ENCODE data around the gene EIF3C. TPM values are rescaled to one million over a fixed set of nuclear protein-coding genes. Genes with fewer than 3 reads are reported as not detected.
"Not testable (repeated sequence)": the region's sequence is repeated elsewhere in the genome, so short reads cannot be mapped to it uniquely, and the experiment has no call there.

The EIF3C gene, protein sequence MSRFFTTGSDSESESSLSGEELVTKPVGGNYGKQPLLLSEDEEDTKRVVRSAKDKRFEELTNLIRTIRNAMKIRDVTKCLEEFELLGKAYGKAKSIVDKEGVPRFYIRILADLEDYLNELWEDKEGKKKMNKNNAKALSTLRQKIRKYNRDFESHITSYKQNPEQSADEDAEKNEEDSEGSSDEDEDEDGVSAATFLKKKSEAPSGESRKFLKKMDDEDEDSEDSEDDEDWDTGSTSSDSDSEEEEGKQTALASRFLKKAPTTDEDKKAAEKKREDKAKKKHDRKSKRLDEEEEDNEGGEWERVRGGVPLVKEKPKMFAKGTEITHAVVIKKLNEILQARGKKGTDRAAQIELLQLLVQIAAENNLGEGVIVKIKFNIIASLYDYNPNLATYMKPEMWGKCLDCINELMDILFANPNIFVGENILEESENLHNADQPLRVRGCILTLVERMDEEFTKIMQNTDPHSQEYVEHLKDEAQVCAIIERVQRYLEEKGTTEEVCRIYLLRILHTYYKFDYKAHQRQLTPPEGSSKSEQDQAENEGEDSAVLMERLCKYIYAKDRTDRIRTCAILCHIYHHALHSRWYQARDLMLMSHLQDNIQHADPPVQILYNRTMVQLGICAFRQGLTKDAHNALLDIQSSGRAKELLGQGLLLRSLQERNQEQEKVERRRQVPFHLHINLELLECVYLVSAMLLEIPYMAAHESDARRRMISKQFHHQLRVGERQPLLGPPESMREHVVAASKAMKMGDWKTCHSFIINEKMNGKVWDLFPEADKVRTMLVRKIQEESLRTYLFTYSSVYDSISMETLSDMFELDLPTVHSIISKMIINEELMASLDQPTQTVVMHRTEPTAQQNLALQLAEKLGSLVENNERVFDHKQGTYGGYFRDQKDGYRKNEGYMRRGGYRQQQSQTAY
- polyA plus RNA-seq (2013, experiment 1 of 2; ENCODE audit: insufficient read length) = 373 TPM
- polyA plus RNA-seq (2013, experiment 2 of 2; ENCODE audit: insufficient read length) = 300 TPM

DNA sequence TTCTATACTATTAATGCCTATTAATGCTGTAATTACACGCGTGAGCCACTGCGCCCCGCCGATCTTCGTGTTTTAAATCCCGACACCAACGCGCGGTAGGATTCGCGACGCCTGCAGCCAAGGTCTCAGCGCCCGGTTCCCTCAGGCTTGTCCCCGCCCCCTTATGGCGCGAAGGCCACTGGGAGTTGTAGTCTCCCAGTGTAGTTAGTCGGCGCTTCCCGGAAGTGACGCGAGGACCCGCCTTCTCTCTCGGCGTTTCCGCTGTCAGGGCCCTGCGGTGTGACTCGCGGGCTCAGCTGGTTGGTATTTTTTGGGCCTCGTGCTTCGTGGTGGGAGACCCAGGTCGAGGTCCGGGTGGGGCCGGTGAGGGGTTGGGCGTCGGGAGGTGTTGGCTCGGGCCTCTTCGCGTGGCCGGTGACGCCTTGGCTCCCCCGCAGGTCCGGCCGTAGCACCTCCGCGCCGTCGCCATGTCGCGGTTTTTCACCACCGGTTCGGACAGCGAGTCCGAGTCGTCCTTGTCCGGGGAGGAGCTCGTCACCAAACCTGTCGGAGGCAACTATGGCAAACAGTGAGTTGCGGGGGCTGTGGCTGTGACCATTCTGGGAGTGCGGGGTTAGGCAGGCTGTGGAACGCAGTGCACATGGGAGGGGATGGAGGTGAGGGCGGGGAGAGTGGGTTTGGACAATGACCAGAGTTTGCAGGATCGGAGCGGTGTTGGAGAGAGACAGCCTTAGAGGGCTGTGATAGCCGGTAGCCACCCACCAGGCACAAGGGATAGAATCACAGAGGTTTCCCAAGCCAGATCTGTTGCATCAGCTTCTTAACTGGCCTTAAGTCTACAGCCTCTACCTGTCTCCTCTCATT is at the start of gene EIF3C:
EIF3C (plus strand) TSS at position 245 of the 864 bp plus-strand sequence; CDS start at position 468, 223 bp downstream.
- DNase-seq = not testable (repeated sequence)

DNA sequence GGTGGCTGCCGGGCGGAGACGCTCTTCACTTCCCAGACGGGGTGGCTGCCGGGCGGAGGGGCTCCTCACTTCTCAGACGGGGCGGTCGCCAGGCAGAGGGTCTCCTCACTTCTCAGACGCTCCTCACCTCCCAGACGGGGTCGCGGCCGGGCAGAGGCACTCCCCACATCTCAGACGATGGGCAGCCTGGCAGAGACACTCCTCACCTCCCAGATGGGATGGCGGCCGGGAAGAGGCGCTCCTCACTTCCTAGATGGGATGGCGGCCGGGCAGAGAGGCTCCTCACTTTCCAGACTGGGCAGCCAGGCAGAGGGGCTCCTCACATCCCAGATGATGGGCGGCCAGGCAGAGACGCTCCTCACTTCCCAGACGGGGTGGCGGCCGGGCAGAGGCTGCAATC is 45.0 kb upstream of the EIF3C start:
- DNase-seq = not testable (repeated sequence)

DNA sequence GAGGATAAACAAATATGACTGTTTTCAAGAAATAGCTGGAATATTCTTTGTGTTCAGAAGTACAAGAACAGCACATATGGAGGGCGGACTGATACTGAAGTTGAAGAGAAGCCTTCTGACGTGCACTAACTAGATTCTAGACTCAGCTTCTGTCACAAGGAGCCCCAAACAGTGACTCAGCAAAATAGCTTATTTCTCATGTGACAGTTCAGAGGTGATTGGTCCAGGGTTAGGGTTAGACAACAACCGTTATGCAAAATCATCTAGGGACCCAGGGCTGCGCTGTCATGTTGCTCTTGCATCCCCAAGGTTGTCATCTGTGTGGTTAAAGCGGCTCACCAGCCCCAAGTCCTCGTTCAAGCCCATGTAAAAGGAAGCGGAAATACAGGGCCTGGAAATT is 43.8 kb upstream of the EIF3C start:
- not testable (repeated sequence) for DNase-seq

DNA sequence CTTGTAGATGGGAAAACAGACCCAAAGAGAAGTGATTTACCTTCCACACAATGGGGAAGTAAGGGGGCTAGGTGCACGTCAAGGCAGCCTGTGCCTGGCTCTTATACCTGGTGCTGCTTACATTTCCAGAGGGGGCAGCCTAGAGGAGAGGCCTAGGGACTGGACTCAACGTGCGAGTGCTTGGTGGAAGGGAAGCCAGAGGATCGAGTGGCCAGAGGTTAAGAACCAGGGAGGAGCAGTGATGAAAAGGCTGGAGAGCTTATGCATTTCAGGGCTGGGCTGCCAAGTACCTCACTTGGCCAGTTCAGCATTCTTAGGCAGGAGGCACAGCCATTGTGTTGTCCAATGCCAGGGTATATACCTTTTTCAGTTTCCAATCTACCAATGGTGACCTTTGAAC is 43.1 kb upstream of the EIF3C start:
- not testable (repeated sequence) for DNase-seq

DNA sequence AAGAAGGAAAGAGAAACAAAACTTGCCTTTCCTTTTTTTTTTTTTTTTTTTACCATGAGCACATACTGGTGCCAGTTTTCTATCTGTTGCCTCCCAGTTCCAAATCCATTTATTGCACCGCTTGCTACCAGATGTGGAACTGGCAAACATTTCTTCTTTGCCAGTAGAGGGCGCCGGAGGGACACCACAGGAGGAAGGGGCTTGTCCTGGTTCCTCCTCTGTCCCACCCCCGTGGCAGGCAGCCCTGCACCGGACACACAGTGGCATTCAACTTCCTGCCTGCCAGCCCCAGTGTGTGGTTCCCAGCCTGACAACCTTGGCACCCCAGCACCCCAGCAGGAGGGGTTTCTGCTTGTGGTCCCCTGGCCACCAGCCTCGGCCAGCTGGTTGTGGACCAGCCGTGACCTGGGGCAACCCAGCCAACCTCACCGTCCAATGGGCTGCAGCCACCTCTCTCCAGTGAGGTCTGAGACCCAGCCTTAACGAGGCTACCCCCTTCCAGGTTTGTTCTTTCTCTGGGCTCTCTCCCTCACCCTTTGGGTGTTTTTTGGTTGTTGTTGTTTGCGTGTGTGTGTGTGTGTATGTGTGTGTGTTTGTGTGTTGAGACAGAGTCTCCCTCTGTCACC is 22.8 kb upstream of the EIF3C start:
- DNase-seq = not testable (repeated sequence)

DNA sequence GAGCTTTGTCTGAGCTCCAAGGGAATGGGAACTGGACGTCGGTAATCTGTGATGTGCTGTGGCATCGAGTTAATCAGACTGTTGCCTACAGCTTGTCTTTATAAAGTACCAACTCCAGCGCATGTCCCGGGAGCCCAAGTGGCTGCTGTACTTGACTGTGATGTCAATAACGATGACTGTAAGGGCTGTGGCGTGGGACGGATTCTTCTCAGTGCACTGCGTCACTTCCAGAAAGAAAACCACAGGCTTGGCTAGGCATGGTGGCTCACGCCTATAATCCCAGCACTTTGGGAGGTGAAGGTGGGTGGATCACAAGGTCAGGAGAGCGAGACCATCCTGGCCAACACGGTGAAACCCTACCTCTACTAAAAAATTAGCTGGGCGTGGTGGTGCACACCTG is 21.8 kb upstream of the EIF3C start:
- not testable (repeated sequence) for DNase-seq

DNA sequence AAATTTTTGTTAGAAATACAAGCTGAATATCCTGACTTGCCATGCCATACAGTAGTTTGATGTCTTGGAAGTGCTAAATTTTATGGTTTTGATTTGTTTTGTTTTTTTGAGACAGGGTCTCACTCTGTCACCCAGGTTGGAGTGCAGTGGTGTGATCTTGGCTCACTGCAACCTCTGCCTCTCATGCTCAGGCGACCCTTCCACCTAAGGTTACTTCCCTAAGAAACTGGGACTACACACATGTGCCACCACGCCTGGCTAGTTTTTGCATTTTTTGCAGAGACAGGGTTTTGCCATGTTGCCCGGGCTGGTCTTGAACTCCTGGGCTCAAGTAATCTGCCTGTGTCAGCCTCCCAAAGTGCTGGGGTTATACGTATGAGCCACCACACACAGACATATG is 19.5 kb upstream of the EIF3C start:
- DNase-seq = not testable (repeated sequence)

DNA sequence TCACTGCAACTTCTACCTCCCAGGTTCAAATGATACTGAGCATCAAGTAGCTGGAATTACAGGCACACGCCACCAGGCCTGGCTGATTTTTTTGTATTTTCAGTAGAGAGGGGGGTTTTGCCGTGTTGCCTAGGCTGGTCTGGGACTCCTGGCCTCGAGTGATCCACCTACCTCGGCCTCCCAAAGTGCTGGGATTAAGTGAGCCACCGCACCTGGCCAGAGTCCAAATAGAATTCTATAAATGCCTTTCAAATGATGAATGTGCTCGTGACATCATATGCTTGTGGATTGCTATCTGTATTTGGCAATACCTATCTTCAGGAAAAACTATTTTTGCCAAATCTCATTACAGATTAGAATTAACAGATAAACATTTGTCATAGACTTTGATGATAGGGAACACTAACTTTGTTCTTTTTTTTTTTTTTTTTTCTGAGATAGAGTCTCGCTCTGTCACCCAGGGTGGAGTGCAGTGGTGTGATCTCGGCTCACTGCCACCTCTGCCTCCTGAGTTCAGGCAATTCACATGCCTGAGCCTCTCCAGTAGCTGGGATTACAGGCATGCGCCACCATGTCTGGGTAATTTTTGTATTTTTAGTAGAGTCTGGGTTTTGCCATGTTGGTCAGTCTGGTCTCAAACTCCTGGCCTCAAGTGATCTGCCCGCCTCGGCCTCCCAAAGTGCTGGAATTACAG is 17.9 kb upstream of the EIF3C start:
- not testable (repeated sequence) for DNase-seq

DNA sequence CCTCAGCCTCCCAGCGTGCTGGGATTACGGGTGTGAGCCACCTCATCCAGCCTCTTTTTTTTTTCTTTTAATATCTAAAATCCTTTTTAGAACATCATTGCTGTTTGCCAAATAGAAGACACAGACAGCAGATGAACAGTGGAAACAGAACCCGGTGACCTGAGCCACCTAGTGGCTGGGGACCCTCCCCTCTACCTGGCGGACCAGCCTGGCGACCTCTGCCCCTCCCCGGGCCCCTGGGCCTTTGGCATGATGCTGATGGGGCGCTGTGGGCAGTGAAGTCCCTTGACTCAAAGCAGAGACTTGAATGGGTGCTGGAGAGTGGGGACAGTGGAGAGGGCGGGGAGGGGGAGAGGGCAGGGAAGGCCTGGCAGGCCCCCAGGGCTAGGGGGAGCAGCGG is 11.5 kb upstream of the EIF3C start:
- DNase-seq = not testable (repeated sequence)

DNA sequence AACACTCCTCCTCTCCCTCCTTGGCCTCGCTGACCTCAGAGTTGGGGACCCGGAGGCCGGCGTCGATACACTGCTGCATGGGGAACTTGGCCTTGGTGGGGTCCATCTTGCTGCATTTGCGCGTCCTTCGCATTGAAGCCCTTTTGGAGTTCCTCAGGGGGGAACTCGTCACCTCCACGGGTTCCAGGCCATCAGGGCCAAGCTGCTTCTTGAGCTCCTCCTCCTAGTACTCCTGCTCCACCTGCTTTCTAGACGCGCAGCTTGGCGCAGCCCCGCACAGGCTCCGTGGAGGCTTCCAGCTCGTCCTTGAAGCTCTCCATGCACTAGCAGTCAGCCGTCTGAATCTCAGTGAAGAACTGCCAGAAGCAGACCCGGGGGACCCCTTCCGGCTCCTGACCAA is 10.9 kb upstream of the EIF3C start:
- DNase-seq = not testable (repeated sequence)

DNA sequence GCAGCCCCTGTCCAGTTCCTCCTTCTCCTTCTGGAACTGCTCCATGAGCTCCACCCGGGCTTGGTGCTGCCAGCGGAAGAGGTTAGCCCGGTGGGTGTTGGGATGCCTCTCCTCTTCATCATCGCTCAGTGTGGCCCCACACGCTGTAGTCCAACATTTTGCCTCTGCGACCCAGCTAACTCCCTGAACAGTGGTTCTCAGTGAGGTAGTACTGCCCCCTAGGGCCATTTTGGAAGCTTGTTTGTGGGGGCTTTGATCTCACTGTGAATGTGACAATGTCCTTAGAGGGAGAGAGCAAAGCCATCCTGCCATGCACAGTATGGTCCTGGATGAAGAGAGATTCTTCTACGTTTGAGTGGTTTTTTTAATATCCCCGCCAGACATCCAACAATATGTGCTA is 9.9 kb upstream of the EIF3C start:
- DNase-seq = not testable (repeated sequence)

DNA sequence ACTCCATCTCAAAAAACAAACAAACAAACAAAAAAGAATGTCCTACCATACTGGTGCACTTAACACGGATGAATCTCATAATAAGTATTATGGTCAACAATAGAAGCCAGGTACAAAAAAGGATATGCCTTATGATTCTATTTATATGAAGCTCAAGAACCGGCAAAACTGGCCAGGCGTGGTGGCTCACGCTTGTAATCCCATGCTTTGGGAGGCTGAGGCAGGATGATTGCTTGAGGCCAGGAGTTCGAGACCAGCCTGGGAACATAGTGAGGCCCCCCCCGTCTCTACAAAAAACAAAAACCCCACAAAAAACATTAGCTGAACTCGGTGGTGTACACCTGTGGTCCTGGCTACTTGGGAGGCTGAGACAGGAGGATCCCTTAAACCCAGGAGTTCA is 7.0 kb upstream of the EIF3C start:
- DNase-seq = not testable (repeated sequence)

DNA sequence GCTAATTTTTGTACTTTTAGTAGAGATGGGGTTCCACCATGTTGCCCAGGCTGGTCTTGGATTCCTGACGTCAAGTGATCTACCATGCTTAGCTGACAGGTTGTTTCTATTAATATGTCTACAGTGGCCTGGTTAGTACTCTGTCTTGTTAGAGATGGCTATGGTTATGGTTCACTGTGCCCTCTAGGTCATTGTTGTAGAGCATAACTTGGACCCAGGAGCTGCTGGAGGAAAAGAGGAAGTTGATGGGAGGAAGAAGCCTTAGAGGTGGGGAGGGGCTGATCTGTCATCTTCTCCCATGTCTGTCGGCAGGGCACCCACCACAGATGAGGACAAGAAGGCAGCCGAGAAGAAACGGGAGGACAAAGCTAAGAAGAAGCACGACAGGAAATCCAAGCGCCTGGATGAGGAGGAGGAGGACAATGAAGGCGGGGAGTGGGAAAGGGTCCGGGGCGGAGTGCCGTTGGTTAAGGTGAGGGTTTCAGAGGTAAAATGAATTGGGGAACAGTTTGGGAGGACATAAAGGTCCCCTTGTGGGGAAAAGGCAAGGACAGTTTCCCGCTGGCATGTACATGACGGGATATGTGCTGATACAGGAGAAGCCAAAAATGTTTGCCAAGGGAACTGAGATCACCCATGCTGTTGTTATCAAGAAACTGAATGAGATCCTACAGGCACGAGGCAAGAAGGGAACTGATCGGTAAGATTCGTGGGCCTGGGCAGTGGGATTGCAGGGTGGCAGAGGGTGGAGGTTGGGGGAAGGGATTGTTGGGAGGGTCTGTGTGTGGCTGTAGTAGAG is 11.8 kb downstream of the EIF3C start:
- DNase-seq = not testable (repeated sequence)

DNA sequence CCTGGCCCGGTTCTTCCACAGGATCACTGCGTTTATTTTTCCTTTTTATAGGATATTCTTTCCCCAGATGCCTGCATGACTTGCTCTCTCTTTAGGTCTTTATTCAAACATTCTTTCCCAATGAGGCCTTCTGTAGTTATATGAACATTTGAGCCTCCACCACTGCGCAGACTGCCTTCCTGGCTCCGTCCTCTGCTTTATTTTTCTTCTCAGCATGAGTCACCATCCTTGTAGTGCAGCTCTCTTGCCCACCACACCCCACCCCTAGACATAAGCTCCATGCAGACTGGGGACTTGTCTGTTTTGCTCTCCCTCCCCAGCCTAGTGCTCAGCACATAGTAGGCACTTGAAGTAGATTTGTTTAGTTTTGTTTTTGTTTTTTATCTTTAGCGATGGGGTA is 20.0 kb downstream of the EIF3C start:
- DNase-seq = not testable (repeated sequence)

DNA sequence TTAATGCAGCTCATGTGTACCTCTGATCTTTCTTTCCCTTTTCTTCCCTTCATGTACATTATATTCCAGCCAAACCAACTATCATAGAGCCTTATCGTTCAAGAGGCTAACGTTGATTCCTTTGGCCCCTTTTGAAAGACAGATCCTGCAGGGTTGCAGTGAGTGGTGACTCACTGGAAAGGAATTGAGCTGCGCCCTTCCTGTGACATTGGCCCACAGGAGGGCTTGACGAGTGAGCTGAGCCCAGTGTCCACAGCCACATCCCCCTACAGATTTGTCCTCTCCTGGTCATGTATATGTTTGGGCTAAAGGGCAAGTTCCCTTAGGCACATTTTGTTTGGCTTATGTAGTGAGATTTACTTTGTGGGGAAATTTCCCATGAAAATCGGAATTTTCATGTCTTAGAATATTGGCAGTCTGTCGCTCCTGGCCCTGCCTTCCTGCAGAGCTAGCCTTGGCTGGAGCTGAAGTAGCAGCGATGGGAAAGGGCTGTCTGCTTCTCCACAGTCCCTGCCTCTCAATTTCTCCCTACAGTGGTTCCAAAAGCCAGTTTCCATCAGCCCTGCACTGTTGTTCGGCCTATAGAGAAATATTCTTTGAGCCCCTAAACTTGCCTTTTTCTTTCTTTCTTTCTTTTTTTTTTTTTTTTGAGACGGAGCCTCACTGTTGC is 21.3 kb downstream of the EIF3C start:
- DNase-seq = not testable (repeated sequence)

DNA sequence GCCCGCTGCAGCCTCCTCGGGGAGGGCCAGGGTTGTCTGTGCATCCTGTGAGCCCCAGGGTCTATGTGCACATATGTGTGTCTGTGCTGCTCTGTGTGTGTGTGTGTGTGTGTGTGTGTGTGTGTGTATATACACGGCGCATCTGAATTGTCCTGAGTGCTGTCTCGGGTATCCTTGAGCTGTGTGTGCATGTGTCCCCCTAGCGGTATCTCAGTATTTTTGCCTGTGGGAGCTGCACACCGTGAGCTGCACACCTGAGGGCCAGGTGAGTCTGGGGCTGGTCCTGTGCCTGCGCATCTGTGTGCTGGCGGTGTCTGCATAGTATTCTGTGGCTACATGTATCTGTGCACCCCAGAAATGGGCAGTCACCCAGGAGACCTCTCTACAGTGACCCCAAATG is 28.5 kb downstream of the EIF3C start:
- not testable (repeated sequence) for DNase-seq

DNA sequence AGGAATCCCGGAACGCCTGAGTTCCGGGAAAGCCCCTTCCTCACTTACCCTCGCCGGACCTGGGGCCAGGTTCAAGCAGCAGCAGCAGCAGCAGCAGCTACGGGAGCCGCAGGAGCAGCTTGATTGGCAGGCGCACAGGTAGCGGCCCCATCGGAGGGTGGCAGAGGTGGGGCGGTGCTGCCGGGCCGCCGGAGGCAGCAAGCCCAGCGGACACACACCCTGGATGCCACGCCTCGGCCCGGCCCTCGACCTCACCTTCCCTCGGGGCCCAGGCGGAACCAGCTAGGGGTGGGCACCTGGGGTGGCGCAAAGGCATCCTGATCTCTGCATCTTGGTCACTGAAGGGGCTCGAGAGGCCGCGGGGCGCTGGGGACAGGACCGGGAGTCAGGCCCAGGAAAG is 29.4 kb downstream of the EIF3C start:
- not testable (repeated sequence) for DNase-seq

DNA sequence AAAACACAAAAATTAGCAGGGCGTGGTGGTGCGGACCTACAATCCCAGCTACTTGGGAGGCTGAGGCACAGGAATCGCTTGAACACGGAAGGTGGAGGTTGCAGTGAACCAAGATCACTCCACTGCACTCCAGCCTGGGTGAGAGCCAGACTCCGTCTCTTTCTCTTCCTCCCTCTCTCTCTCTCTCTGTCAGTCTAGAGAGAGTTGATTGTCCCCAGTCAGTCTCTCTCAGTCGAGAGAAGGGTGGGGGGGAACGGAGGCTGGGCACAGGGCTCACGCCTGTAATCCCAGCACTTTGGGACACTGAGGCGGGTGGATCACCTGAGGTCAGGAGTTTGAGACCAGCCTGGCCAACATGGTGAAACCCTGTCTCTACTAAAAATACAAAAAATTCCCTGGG is 30.0 kb downstream of the EIF3C start:
- DNase-seq = not testable (repeated sequence)

DNA sequence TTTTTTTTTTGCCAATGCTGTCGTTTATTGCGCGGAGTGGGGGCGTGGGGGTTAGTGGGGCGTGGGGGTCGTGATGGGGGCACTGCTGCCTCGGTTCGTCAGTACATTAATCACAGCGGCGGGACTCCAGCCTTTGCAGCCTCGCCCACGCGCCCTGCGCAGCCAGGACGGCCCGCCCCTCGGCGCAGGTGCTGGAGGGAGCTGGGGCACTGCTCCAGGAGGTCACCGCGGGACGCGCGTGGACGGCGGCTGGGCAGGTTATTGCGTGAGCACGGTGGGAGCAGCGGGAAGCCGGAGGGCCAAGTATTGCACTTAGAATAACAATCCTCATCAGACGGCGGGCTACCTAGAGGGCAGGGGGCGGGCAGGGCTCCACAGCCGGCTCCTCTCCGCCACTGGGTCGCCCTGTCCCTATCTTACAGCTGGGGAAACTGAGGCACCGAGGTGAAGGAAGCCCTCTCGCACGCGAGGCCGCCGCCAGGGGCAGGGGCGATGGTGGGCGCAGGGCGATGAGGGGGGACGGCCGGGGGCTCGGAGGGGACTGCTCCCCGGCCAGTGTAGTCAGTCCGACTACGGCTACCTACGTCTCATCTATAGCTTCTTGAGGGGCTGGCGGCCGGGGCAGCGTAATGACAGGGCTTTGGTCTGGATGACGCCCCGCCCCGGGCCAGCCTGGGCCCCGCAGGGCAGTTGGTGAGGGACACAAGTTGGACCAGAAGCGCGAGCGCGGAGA is 35.5 kb downstream of the EIF3C start:
- not testable (repeated sequence) for DNase-seq
